Type B pancreatic cell (in vitro differentiated cells): ENCODE measurements around the gene MYO7A. TPM values are rescaled to one million over a fixed set of nuclear protein-coding genes. Genes with fewer than 3 reads are reported as not detected.
A peak's percentile ranks its signal among the peaks of the same experiment; 100 is the strongest.

ENCODE experiments used
- DNase-seq: peaks from one replicate; pipeline ENCODE4 v3.0.0; 2021; ENCODE audit warnings: mixed read lengths; ENCODE audit not compliant: unreplicated experiment; ENCODE audit errors: extremely low spot score
- H3K27ac Mint-ChIP-seq: 2 replicates; pipeline ENCODE4 v1.8.0; 2021; ENCODE audit warnings: mild to moderate bottlenecking, mixed read lengths
- H3K27me3 Mint-ChIP-seq: 2 replicates; pipeline ENCODE4 v1.8.0; 2021; ENCODE audit warnings: mixed read lengths
- H3K36me3 Mint-ChIP-seq: 2 replicates; pipeline ENCODE4 v1.8.0; 2021; ENCODE audit warnings: mixed read lengths
- H3K4me1 Mint-ChIP-seq: one replicate; pipeline ENCODE4 v1.8.0; 2021; ENCODE audit warnings: mixed read lengths; ENCODE audit not compliant: unreplicated experiment
- H3K4me3 Mint-ChIP-seq: 2 replicates; pipeline ENCODE4 v1.8.0; 2021; ENCODE audit warnings: mild to moderate bottlenecking, mixed read lengths
- H3K9me3 Mint-ChIP-seq: 2 replicates; pipeline ENCODE4 v1.8.0; 2021; ENCODE audit warnings: mixed read lengths
- CTCF ChIP-seq: fragments of 200-600 bp; sonication (generic); conservative IDR thresholded peaks from 2 replicates; pipeline ENCODE4 v1.5.0; 2021; ENCODE audit warnings: antibody characterized with exemption, mild to moderate bottlenecking
- total RNA-seq: library from RNA; stranded (reverse); gene quantifications from 2 replicates; pipeline ENCODE4 v1.2.1, GENCODE V29; 2021; ENCODE audit warnings: low replicate concordance

Gene MYO7A
- total RNA-seq, 1 donor from 2014 or later, result 2.8 TPM

GRCh38 chr11:77183431-77183984 lies 55.5 kb downstream of the MYO7A start:
- H3K4me1 Mint-ChIP-seq, result peaks cover 2% of the 10 kb centered on the region
- TF ChIP-seq CTCF, result no peak
- no peak for DNase-seq
- no peaks in the 10 kb centered on the region for H3K9me3 Mint-ChIP-seq
- peaks cover 3% of the 10 kb centered on the region for H3K27me3 Mint-ChIP-seq
- no peak overlapping the region for H3K4me3 Mint-ChIP-seq
- H3K36me3 Mint-ChIP-seq, result no peaks in the 10 kb centered on the region
- H3K27ac Mint-ChIP-seq, result no peak overlapping the region

- Mint-ChIP-seq H3K4me1 (peaks cover 3% of the 10 kb centered on the region), H3K4me3 (no peak overlapping the region), H3K27ac (no peak overlapping the region), H3K9me3 (no peaks in the 10 kb centered on the region), H3K36me3 (no peaks in the 10 kb centered on the region), H3K27me3 (peaks cover 4% of the 10 kb centered on the region)
- no peak for DNase-seq
- no peak for TF ChIP-seq CTCF
Observed at GRCh38 chr11:77184136-77184860, 56.3 kb downstream of the MYO7A start.

GRCh38 chr11:77186302-77186701 lies 58.3 kb downstream of the MYO7A start:
- no peak for TF ChIP-seq CTCF
- DNase-seq, result no peak
- peaks cover 4% of the 10 kb centered on the region for H3K27me3 Mint-ChIP-seq
- no peaks in the 10 kb centered on the region for H3K9me3 Mint-ChIP-seq
- no peak overlapping the region for H3K27ac Mint-ChIP-seq
- H3K4me3 Mint-ChIP-seq, result no peak overlapping the region
- no peaks in the 10 kb centered on the region for H3K36me3 Mint-ChIP-seq
- H3K4me1 Mint-ChIP-seq, result peaks cover 3% of the 10 kb centered on the region

- Mint-ChIP-seq H3K27me3 (peaks cover 4% of the 10 kb centered on the region), H3K9me3 (no peaks in the 10 kb centered on the region), H3K36me3 (no peaks in the 10 kb centered on the region), H3K27ac (no peak overlapping the region), H3K4me1 (peaks cover 3% of the 10 kb centered on the region), H3K4me3 (no peak overlapping the region)
- no peak for TF ChIP-seq CTCF
- no peak for DNase-seq
Observed at GRCh38 chr11:77187111-77187750, 59.2 kb downstream of the MYO7A start.

GRCh38 chr11:77187776-77188632 lies 60.0 kb downstream of the MYO7A start:
- Mint-ChIP-seq H3K9me3 (no peaks in the 10 kb centered on the region), H3K27ac (no peak overlapping the region), H3K4me1 (peaks cover 3% of the 10 kb centered on the region), H3K4me3 (no peak overlapping the region), H3K36me3 (no peaks in the 10 kb centered on the region), H3K27me3 (peaks cover 4% of the 10 kb centered on the region)
- DNase-seq, result peak; percentile 85
- TF ChIP-seq CTCF, result peak; percentile 95
